K562 (cell line): ENCODE results near the gene DXO.

Experiments
- HMBOX1 ChIP-seq: sonication (generic); IDR thresholded peaks from 2 replicates; pipeline ENCODE4 v1.6.1; 2016
- MBD2 ChIP-seq: sonication (generic); IDR thresholded peaks from 2 replicates; pipeline ENCODE4 v1.6.1; 2016; ENCODE audit warnings: low read depth, borderline replicate concordance
- POLR2G ChIP-seq: fragments of 200-400 bp; formaldehyde crosslinking; IDR thresholded peaks from 2 replicates; pipeline ENCODE4 v1.6.1; 2017; ENCODE audit warnings: low read depth, mild to moderate bottlenecking, antibody characterized with exemption, low read length, moderate library complexity
- STAG1 ChIP-seq: sonication (generic); formaldehyde crosslinking; IDR thresholded peaks from 2 replicates; pipeline ENCODE4 v1.5.0; 2020; ENCODE audit warnings: missing genetic modification reagents, borderline replicate concordance
- ZBED1 ChIP-seq: IDR thresholded peaks from 2 replicates; pipeline ENCODE4 v1.6.1; 2014
- ZNF121 ChIP-seq: sonication (generic); formaldehyde crosslinking; conservative IDR thresholded peaks from 2 replicates; pipeline ENCODE4 v1.8.0; 2022; ENCODE audit warnings: missing genetic modification reagents
- TF ChIP-seq, protein P1 (sequence below): fragments of 450-650 bp; conservative IDR thresholded peaks from 2 replicates; pipeline ENCODE4 v1.6.1; 2016; ENCODE audit warnings: missing genetic modification characterization, low read depth, mild to moderate bottlenecking, missing compliant biosample characterization, moderate library complexity
- TF ChIP-seq, protein P2 (sequence below): sonication (generic); formaldehyde crosslinking; IDR thresholded peaks from 2 replicates; pipeline ENCODE4 v1.8.0; 2022; ENCODE audit warnings: mild to moderate bottlenecking, missing genetic modification reagents, borderline replicate concordance
- TF ChIP-seq, protein P3 (sequence below): sonication (generic); formaldehyde crosslinking; IDR thresholded peaks from 2 replicates; pipeline ENCODE4 v1.9.0; 2022; ENCODE audit warnings: mild to moderate bottlenecking, missing genetic modification reagents

DNA sequence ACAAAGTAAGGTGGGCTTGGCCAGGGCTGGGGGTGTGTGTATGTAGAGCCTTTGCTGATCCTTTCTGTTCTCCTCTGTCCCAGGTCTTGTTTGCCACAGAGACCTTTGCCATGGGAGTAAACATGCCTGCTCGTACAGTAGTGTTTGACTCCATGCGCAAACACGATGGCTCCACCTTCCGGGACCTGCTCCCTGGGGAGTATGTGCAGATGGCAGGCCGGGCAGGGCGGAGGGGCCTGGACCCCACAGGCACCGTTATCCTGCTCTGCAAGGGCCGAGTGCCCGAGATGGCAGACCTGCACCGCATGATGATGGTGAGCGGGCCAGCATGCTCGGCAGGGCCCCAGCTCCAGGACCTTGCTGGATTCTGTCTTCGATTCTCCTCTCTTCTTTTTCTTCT is 6.2 kb downstream of the DXO start:
- TF ChIP-seq ZNF121 (CRISPR knock-in tag) (no peak), POLR2G (peak; percentile 36; the same call in 1 of the 2 replicates), HMBOX1 (no peak), STAG1 (CRISPR knock-in tag) (no peak), MBD2 (no peak), ZBED1 (no peak)
- TF ChIP-seq, protein P1, sequence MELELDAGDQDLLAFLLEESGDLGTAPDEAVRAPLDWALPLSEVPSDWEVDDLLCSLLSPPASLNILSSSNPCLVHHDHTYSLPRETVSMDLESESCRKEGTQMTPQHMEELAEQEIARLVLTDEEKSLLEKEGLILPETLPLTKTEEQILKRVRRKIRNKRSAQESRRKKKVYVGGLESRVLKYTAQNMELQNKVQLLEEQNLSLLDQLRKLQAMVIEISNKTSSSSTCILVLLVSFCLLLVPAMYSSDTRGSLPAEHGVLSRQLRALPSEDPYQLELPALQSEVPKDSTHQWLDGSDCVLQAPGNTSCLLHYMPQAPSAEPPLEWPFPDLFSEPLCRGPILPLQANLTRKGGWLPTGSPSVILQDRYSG: no peak
- TF ChIP-seq, protein P2, sequence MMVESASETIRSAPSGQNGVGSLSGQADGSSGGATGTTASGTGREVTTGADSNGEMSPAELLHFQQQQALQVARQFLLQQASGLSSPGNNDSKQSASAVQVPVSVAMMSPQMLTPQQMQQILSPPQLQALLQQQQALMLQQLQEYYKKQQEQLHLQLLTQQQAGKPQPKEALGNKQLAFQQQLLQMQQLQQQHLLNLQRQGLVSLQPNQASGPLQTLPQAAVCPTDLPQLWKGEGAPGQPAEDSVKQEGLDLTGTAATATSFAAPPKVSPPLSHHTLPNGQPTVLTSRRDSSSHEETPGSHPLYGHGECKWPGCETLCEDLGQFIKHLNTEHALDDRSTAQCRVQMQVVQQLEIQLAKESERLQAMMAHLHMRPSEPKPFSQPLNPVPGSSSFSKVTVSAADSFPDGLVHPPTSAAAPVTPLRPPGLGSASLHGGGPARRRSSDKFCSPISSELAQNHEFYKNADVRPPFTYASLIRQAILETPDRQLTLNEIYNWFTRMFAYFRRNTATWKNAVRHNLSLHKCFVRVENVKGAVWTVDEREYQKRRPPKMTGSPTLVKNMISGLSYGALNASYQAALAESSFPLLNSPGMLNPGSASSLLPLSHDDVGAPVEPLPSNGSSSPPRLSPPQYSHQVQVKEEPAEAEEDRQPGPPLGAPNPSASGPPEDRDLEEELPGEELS (CRISPR knock-in tag): no peak
- TF ChIP-seq, protein P3, sequence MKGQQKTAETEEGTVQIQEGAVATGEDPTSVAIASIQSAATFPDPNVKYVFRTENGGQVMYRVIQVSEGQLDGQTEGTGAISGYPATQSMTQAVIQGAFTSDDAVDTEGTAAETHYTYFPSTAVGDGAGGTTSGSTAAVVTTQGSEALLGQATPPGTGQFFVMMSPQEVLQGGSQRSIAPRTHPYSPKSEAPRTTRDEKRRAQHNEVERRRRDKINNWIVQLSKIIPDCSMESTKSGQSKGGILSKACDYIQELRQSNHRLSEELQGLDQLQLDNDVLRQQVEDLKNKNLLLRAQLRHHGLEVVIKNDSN (CRISPR knock-in tag): no peak
